ENCODE results near the gene FAM53B.

Gene FAM53B

DNA sequence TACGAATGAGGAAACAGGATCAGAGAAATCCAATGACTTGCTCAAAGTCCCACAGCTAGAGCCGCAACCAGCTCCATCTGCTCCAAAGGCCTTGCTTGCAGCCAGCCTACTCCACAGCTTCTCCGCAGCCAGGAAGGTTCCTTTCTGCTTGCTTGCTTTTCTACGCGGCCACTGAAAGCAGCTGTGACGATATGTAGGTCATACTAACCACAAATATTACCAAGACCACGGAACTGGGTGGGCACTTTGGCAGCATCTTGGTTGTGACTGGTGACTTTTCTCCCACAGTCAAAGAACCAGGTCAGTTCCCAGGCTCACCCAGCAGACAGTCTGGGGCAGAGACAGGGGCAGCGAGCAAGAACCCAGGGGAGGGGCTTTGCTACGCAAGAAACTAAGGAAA is 86.4 kb downstream of the FAM53B start:
- Histone ChIP-seq H3K27me3 (ENCODE audit: control insufficient read depth, insufficient read depth, low read length) (no peaks in the 10 kb centered on the region), H3K9ac (ENCODE audit: low read length) (no peak overlapping the region), H3K4me1 (ENCODE audit: control insufficient read depth, low read depth, low read length) (no peaks in the 10 kb centered on the region), H3K4me3 (ENCODE audit: low read length) (no peak overlapping the region), H3K9me3 (ENCODE audit: control insufficient read depth, low read depth, low read length) (no peaks in the 10 kb centered on the region), H3K27ac (ENCODE audit: low read length) (no peak overlapping the region), H3K36me3 (ENCODE audit: control insufficient read depth, low read depth, low read length) (no peaks in the 10 kb centered on the region)

DNA sequence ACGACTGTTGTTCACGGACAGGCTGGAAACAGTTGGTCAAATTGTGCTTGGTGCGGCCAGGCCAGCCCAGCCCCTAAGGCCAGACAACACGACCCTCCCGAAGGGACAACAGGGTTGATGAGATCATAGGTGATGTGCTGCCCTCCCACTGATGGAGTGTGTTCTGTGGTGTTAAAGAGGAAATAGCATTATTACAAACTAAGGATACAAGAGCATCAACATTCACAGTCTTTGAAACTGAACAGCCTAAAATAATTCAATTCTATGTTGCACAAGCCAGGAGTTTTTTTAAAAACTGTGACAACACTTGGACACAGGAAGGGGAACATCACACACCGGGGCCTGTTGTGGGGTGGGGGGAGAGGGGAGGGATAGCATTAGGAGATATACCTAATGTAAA is 87.6 kb downstream of the FAM53B start:
- no peaks in the 10 kb centered on the region for H3K27me3 ChIP-seq (ENCODE audit: control insufficient read depth, insufficient read depth, low read length)
- H3K9ac ChIP-seq (ENCODE audit: low read length), result no peak overlapping the region
- H3K36me3 ChIP-seq (ENCODE audit: control insufficient read depth, low read depth, low read length), result no peaks in the 10 kb centered on the region
- H3K4me3 ChIP-seq (ENCODE audit: low read length), result no peak overlapping the region
- H3K9me3 ChIP-seq (ENCODE audit: control insufficient read depth, low read depth, low read length), result no peaks in the 10 kb centered on the region
- no peaks in the 10 kb centered on the region for H3K4me1 ChIP-seq (ENCODE audit: control insufficient read depth, low read depth, low read length)
- H3K27ac ChIP-seq (ENCODE audit: low read length), result no peak overlapping the region

DNA sequence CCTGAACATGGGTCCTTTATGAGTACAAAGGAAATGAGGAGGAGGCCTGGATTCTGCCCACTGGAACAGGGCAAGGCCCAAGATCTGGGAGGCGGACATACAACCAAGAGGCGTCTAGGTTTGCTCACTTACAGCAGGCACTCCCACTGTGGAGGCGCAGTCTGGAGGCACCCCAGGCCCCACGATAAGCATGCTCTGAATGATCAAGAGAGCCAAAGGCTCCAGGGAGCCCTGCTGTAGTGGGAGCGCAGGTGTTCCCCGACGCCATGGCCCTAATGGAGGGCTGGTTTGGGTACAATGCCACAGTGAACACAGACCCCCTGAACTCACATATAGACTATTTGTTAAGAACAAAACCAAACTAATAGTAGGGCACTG is 88.1 kb downstream of the FAM53B start:
- Histone ChIP-seq H3K4me3 (ENCODE audit: low read length) (no peak overlapping the region), H3K4me1 (ENCODE audit: control insufficient read depth, low read depth, low read length) (no peaks in the 10 kb centered on the region), H3K9ac (ENCODE audit: low read length) (no peak overlapping the region), H3K36me3 (ENCODE audit: control insufficient read depth, low read depth, low read length) (no peaks in the 10 kb centered on the region), H3K27me3 (ENCODE audit: control insufficient read depth, insufficient read depth, low read length) (no peaks in the 10 kb centered on the region), H3K9me3 (ENCODE audit: control insufficient read depth, low read depth, low read length) (no peaks in the 10 kb centered on the region), H3K27ac (ENCODE audit: low read length) (no peak overlapping the region)

DNA sequence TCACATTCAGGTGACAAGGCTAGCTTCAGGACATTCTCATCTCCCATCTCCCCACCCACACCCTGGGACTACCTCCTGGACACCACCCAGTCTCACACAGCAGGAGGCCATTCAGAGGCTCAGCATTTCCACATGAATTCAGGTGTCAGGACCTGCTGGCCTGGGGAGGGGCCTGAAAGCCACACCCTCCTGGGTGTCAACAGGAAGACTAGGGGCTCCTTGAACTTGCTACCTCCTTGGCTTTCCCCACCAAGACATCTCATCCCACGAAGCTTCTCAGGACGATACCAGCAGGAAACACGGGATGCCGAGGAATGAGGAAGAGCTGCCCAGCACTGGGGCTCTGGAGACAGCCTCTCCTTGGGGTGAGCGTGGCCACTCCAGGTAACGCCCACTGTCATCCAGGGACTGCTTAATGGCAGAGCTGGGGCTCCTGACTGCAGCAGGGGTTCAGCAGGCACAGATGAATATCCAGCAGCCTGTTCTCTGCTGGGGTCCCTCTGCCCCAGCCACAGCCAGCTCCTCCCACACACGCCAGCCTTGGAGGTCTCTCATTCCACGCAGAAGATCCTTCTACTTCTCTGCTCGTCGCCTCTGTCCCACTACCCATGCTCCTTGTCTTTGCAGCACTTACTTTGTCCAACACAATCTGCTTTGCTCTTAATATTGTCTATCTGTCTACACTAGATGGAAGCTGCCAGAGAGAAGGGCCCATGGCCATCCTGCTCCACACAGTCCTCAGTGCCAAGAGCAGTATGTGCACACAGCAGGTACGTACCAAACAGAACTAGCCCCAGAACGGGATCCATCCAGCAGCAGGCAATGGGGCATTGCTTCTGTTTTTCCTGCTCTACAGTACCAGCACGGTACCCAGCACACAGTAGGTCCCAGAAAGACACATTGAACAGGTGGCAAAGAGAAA is 88.7 kb downstream of the FAM53B start:
- Histone ChIP-seq H3K9ac (ENCODE audit: low read length) (no peak overlapping the region), H3K4me3 (ENCODE audit: low read length) (no peak overlapping the region), H3K27ac (ENCODE audit: low read length) (no peak overlapping the region), H3K4me1 (ENCODE audit: control insufficient read depth, low read depth, low read length) (peaks cover 4% of the 10 kb centered on the region), H3K9me3 (ENCODE audit: control insufficient read depth, low read depth, low read length) (no peaks in the 10 kb centered on the region), H3K27me3 (ENCODE audit: control insufficient read depth, insufficient read depth, low read length) (no peaks in the 10 kb centered on the region), H3K36me3 (ENCODE audit: control insufficient read depth, low read depth, low read length) (no peaks in the 10 kb centered on the region)

DNA sequence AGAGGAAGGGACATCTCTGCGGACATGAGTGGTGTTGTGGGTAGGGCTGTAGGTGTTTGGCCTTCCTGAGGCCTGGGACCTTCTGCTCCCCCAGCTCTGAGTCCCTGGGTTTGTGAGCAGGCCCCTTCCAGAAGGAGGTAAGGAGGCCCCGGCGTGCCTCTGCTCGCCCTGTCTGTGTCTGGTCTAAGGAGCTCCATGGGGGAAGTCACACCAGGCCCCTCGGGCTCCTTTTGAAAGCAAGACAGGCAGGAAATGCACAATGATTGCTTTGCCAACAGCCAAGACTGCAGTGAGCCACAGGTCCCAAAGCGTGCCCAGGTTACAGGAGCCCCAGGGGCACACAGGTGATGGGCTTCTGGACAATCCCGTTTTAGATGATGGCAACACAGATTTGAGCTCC is 89.5 kb downstream of the FAM53B start:
- Histone ChIP-seq H3K9me3 (ENCODE audit: control insufficient read depth, low read depth, low read length) (no peaks in the 10 kb centered on the region), H3K27ac (ENCODE audit: low read length) (no peak overlapping the region), H3K4me1 (ENCODE audit: control insufficient read depth, low read depth, low read length) (peaks cover 7% of the 10 kb centered on the region), H3K9ac (ENCODE audit: low read length) (no peak overlapping the region), H3K27me3 (ENCODE audit: control insufficient read depth, insufficient read depth, low read length) (no peaks in the 10 kb centered on the region), H3K36me3 (ENCODE audit: control insufficient read depth, low read depth, low read length) (no peaks in the 10 kb centered on the region), H3K4me3 (ENCODE audit: low read length) (no peak overlapping the region)

DNA sequence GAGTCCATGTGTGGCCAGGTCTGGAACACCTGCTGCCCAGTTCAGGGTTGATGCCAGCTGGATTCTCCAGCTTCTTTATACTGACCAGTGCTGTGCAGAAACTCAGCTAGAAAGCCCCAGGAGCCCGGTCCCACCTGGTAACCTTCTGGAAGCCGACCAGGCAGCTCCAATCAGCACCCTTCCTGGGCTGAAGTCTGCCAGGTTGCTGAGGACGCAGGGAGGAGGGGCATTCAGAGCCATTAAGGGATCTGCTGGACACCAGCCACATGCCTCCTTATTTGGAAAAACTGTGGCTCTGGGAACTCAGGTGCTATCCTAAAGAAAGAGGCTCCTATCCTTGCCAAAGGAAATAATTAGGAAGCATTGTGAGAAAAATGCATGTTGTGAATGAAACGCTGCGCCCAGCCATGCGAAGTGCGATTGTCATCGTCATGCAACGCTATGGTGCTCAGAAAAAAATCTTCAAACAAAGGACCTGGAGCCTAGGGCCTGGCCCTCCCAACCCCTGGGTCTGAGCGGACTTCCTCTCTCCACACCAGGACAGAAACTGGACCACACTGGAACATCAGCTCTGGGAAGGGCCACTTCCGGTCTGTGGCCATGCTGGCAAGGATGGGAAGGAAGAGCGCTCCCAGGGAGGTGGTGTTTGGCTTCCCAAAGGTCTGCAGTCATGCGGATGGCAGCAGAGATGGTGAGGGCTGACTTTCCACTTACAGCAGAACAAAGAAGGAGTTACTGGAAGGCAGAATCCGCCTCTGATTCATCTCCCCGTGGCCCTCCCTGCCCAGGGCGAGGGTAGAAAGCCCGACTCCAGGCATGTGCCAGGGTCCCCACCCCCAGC is 90.1 kb downstream of the FAM53B start:
- Histone ChIP-seq H3K4me3 (ENCODE audit: low read length) (no peak overlapping the region), H3K4me1 (ENCODE audit: control insufficient read depth, low read depth, low read length) (peaks cover 7% of the 10 kb centered on the region), H3K9ac (ENCODE audit: low read length) (no peak overlapping the region), H3K9me3 (ENCODE audit: control insufficient read depth, low read depth, low read length) (no peaks in the 10 kb centered on the region), H3K36me3 (ENCODE audit: control insufficient read depth, low read depth, low read length) (no peaks in the 10 kb centered on the region), H3K27me3 (ENCODE audit: control insufficient read depth, insufficient read depth, low read length) (no peaks in the 10 kb centered on the region), H3K27ac (ENCODE audit: low read length) (no peak overlapping the region)

DNA sequence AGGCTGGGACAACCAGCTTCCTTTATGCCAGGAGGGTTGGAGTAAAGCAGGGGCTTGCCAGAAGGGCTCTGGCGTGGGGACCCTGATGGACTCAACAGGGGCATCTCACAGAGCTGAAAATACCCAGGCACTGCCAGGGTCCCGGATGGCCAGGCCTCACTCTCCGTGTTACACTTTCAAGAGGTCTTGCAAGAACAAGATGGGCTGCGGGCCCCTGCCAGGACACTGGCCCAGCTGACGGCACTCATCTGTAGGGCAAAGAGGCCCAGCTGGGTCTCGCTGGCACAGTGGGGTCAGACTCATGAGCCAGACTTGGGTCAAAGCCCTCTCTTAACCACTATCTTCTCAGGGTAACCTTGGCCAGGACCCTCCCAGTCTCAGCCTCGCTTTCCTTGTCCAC is 90.9 kb downstream of the FAM53B start:
- no peaks in the 10 kb centered on the region for H3K36me3 ChIP-seq (ENCODE audit: control insufficient read depth, low read depth, low read length)
- no peak overlapping the region for H3K4me3 ChIP-seq (ENCODE audit: low read length)
- H3K27me3 ChIP-seq (ENCODE audit: control insufficient read depth, insufficient read depth, low read length), result no peaks in the 10 kb centered on the region
- peaks cover 7% of the 10 kb centered on the region for H3K4me1 ChIP-seq (ENCODE audit: control insufficient read depth, low read depth, low read length)
- no peak overlapping the region for H3K27ac ChIP-seq (ENCODE audit: low read length)
- H3K9ac ChIP-seq (ENCODE audit: low read length), result no peak overlapping the region
- no peaks in the 10 kb centered on the region for H3K9me3 ChIP-seq (ENCODE audit: control insufficient read depth, low read depth, low read length)

DNA sequence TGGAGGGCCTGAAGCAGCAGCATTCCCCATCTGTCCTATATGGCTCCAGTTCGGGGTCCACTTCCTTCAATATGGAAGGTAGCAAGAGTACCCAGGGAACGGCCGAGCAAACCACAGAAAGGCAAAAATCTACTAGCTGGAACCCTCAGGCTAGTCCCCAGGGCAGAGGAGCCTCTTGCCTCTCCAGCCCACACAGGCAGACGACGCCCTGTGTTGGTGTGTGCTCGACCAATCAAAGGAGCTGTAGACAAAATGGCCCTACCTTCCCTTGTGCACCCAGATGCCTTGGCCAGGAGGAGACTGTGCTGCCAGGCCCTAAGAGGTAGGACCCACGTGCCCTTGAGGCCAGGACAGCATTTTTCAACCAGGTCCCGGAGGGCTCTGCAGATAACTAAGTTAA is 91.5 kb downstream of the FAM53B start:
- Histone ChIP-seq H3K4me3 (ENCODE audit: low read length) (no peak overlapping the region), H3K9ac (ENCODE audit: low read length) (no peak overlapping the region), H3K27me3 (ENCODE audit: control insufficient read depth, insufficient read depth, low read length) (no peaks in the 10 kb centered on the region), H3K9me3 (ENCODE audit: control insufficient read depth, low read depth, low read length) (no peaks in the 10 kb centered on the region), H3K36me3 (ENCODE audit: control insufficient read depth, low read depth, low read length) (no peaks in the 10 kb centered on the region), H3K27ac (ENCODE audit: low read length) (no peak overlapping the region), H3K4me1 (ENCODE audit: control insufficient read depth, low read depth, low read length) (peaks cover 7% of the 10 kb centered on the region)

DNA sequence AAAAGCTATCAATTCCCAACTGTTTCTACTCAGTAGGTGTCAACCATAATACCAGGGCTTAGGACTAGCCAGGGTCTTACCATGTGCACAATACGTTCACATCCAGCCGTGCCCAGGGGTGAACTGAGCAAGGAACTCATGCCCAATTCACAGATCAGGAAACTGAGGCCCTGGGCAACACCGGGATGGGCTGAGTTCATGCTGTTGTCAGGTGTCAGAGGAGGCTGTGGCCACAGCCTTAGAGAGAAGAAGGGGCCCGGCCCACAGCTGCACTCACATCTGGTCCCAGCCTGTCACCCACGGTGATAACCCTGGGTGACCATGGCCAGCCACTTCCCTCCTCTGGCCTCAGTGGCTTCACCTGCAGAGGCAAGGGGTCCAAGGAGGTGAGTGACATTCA is 92.0 kb downstream of the FAM53B start:
- Histone ChIP-seq H3K4me3 (ENCODE audit: low read length) (no peak overlapping the region), H3K36me3 (ENCODE audit: control insufficient read depth, low read depth, low read length) (no peaks in the 10 kb centered on the region), H3K9ac (ENCODE audit: low read length) (no peak overlapping the region), H3K27ac (ENCODE audit: low read length) (no peak overlapping the region), H3K4me1 (ENCODE audit: control insufficient read depth, low read depth, low read length) (peaks cover 7% of the 10 kb centered on the region), H3K9me3 (ENCODE audit: control insufficient read depth, low read depth, low read length) (no peaks in the 10 kb centered on the region), H3K27me3 (ENCODE audit: control insufficient read depth, insufficient read depth, low read length) (no peaks in the 10 kb centered on the region)

DNA sequence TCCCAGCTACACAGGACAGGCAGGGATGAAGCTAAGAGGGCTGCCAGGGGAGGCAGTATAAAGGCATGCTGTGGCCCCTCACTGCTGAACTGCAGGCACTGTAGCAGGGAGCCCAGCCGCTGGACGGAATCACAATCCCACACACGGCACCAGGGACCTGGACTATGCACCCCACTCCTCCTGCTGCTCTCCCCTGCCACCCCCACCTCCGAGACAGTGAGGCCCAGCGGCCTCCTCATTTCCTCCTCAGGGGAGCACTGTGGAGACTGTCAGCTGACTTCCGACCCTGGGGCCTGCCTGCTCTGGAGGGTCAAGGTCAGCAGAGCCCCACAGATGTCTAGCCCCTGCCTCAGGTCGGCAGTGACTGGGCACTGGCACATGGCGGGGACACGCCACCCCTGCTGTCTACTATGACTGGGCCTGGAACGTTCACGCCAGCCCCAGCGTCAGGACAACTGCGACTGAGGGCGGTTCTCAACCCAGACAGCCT is 92.7 kb downstream of the FAM53B start:
- Histone ChIP-seq H3K9me3 (ENCODE audit: control insufficient read depth, low read depth, low read length) (no peaks in the 10 kb centered on the region), H3K4me1 (ENCODE audit: control insufficient read depth, low read depth, low read length) (peaks cover 7% of the 10 kb centered on the region), H3K36me3 (ENCODE audit: control insufficient read depth, low read depth, low read length) (no peaks in the 10 kb centered on the region), H3K4me3 (ENCODE audit: low read length) (no peak overlapping the region), H3K9ac (ENCODE audit: low read length) (no peak overlapping the region), H3K27ac (ENCODE audit: low read length) (no peak overlapping the region), H3K27me3 (ENCODE audit: control insufficient read depth, insufficient read depth, low read length) (no peaks in the 10 kb centered on the region)

DNA sequence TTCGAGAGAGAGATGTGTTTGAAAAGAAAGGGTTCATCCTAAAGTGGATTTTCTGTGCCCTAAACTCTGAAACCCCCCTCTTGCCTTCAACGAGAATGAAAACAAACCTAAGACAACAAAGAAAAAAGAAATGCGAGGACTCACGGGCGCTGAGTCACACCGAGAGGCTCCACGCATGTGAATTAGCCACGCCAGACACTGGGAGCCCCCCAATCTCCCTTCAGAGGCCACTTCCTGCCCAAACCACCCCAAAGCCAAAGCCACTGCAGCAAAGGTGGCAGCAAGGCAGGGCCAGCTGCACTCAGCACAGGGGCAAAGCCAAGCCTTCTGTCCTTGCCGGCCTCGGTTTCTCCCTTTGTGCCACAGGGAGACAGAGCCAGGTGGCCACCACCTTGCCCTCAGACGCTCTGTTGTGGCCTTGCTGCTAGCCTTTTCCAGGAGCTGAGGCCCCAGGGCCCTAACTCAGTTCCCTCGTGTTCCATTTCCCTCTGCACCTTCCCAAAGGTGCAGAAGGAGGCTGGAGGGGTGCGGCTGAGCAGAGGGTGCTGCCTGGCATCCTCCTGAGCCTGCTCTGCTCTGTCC is 93.3 kb downstream of the FAM53B start:
- Histone ChIP-seq H3K36me3 (ENCODE audit: control insufficient read depth, low read depth, low read length) (no peaks in the 10 kb centered on the region), H3K4me3 (ENCODE audit: low read length) (no peak overlapping the region), H3K9me3 (ENCODE audit: control insufficient read depth, low read depth, low read length) (no peaks in the 10 kb centered on the region), H3K27ac (ENCODE audit: low read length) (no peak overlapping the region), H3K4me1 (ENCODE audit: control insufficient read depth, low read depth, low read length) (peaks cover 7% of the 10 kb centered on the region), H3K27me3 (ENCODE audit: control insufficient read depth, insufficient read depth, low read length) (no peaks in the 10 kb centered on the region), H3K9ac (ENCODE audit: low read length) (no peak overlapping the region)

All from iPS-18a (cell line).